Activated CD8-positive, alpha-beta memory T cell treated with anti-CD3 and anti-CD28 coated beads for 1 hour (primary cell): ENCODE measurements around the gene IGSF21.

ENCODE experiments used
- DNase-seq, 2 donors: peaks; one replicate each; pipeline ENCODE4 v3.0.0-alpha.2; 2020; ENCODE audit warnings: low read depth in 1 of 2; ENCODE audit errors: extremely low read depth in 1 of 2

Gene IGSF21

DNA sequence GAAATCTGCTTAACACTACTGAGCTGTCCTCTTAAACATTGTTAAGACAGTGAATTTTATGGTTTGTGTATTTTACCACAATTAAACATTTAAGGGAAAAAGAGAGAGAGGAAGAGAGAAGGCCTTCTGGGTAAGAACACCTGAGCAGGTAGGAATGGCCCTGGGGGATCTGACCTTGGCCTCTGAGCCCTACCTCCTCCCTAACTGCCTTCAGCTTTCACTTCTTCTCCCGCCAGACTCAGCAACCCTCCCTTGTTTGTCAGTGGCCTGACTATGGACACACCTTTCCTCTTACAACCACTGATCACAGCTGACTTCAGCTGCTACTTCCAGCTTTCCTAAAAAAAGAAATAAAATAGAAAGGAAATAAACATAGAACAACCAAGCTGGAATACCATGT is 13.5 kb upstream of the IGSF21 start:
- no peak for DNase-seq

DNA sequence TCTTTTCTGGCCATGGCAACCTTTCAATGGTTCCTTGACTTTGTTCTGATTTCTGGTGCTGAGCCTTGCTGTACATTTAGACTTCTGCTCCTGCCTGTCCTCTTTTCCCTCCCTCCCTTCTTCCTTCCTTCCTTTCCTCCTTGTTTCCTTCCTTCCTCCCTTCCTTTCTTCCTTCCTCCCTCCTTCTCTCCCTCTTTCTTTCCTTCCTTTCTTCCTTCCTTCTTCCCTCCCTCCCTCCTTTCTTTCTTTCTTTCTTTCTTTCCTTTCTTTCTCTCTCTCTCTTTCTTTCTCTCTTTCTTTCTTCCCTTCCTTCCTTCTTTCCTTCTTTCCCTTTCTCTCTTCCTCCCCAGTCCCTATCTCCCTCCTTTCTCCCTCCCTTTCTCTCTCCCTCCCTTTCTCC is 10.4 kb upstream of the IGSF21 start:
- DNase-seq: no peak

DNA sequence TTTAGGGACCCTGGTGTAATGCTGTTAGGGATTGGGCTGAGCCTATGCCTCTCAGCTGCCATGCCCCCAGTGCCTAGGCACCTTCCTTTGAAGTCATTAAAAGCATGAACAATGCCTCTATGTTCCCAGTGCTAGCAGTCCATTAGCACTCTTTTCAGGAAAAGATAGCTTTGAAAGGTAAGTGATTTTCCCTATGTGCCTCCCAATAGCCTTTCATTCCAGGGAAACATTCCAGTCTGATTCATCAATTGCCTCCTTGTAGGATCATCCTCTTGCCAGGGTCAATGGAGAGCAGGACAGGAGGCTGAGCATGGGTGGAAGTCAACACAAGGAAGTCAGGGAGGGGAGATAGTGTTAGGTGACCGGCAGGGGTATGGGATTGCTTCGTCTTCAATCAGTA is 8.6 kb upstream of the IGSF21 start:
- DNase-seq: no peak

DNA sequence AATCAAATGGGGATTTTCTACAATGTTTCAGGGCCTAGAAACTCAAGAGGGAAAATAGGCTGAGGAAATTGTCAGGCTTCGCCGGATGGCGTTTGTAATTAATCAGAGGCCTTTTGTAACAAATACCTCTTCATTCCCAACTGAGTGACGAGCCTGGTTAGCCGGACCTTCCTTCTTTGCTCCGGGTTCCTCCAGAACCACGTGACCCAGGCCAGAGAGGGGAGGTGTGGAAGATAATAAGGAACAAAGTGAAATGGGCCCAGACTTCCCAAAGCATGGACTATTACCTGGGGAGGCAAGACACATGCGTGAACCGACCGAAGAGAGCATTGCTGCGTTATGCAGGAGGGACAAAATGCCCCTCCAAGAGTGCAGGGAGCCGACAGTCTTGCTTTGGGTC is 7.5 kb upstream of the IGSF21 start:
- DNase-seq: no peak

DNA sequence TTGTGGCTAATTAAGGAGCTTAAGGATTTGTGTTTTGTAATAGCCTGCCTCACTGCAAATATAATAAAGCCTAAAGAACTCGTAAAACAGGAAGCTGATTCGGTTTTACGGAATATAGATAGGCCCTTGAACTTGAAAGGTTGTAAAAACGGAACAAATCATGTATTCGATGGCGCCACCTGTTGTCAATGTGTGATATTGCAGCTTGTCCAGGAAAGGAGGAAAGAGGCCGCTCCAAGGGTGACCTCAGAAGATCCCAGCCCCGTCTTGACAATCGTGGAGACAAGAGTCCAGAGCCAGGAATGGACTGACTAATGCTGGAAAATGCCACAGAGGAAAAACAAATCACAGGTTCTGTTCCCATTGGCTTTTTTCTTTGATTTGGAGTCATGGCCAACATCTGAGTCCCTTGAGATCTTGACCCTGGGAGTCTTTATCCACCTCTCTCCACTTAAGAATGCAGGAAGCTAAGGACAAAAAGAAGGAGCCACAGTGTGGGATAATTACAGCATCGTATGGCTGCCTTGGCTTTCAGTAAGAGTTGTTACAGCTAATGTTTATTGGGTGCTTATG is 7.0 kb upstream of the IGSF21 start:
- no peak for DNase-seq

DNA sequence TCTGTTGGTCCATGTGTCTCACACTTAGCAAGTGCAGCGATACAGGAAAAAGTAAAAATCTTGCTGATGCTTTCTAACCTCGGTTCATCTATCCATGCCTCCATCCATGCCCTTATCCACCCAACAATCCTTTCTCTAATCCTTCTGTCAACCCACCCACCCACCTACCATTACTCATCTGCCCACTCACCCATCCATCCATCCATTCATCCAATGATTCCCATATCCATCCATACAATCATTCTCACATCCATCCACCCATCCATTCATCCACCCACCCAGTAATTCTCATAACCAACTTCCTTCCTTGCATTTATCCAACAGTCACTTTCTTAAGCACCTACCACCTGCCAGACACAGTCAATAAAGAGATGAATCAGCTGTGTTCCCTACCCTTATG is 6.1 kb upstream of the IGSF21 start:
- no peak for DNase-seq

DNA sequence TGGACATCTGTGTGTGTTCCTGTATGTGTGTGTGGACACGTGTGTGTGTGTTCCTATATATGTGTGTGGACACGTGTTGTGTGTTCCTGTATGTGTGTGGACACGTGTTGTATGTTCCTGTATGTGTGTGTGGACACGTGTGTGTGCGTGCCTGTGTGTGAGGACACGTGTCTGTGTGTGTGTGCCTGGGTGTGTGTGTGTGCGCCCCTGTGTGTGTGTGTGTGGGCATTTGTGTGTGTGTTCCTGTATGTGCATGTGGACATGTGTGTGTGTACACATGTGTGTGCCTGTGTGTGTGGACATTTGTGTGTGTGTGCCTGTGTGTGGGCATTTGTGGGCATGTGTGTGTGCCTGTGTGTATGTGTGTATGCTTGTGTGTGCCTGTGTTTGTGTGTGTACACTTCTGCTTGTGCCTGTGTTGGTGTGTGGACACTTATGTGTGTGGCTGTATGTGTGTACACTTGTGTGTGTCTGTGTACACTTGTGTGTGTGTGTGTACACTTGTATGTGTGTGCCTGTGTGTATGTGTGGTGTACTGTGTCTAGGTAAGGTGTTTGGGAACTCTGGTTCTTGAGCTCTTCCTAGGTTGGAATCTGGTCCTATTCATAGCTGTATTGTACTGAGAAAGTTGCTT is 3.7 kb upstream of the IGSF21 start:
- DNase-seq: no peak

DNA sequence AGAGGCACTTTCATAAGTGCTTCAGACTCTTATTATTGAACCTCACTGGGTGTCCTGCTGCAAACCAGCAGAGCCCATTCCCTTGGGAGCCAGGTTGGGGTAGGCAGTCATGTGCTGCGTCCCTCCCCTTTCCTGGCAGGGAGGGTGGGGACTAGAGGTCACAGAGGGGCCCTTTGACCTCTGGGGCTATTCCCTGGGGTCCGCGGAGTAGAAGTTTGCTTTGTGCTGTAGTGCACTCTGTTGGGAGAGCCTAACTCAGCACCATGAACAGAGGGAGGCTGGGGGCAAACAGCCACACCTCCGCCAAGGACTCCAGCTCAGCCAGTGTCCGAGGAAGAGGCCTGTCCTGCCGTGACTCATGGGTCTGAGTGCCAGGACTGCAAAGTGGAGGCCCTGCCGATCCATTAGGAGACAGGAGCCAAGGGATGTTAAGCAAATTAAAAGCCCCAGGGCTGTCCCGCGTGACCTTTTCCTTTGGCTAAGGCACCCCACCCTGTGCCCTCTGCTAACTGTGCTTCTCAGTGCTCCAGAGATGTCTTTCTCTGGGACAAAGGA is 3.0 kb upstream of the IGSF21 start:
- no peak for DNase-seq

DNA sequence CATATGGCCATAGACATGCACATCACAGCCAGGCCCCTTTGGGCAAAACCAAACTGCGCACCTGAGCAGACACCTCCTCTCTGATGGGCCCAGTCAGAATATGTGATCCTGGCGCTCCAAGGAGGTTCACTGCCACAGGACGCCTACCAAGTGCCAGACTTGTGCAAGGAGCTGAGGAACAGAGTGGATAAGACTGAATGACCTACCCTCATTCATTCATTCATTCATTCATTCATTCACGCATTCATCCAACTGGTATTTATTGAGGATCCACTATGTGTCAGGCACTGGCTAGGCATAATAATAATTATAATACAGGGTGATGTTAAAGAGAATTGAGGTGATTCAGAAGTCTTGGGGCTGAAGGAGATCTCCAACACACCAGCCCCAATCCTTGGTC is 2.4 kb upstream of the IGSF21 start:
- DNase-seq: no peak

DNA sequence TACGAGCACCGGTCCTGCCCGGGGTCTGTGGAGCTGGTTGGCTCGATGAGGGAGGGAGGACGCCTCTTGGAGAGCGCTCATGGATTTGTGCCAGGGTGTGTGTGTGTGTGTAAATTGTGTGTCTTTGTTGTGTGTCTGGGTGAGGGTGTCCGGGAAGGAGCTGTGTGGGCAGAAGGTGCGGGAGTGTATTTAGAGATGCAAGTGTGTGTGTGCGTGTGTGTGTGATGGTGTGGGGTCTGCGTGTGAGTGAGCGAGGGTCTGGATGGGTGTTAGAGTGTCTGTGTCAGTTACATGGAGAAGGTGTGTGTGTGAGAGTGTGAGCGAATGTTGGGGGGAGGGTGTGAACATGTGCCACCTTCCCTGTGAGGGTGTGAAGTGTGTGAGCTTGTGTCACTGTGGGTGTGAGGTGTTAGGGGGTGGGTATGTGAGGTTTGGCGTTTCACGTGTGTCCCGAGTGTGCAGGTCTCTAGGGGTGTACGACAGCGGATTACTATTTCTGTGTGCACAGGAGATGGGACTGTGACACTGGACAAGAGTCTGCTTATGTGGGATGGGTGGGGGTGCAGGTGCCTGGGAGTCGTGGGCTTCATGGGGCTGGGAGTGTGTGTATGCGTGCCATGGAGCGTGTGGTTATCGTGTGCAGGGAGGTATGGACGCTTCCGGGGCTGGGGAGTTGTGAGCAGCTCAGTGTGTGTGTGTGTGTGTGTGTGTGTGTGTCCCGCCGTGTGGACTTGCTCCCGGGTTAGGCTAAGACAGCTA is 880 bp downstream of the IGSF21 start:
- no peak for DNase-seq

DNA sequence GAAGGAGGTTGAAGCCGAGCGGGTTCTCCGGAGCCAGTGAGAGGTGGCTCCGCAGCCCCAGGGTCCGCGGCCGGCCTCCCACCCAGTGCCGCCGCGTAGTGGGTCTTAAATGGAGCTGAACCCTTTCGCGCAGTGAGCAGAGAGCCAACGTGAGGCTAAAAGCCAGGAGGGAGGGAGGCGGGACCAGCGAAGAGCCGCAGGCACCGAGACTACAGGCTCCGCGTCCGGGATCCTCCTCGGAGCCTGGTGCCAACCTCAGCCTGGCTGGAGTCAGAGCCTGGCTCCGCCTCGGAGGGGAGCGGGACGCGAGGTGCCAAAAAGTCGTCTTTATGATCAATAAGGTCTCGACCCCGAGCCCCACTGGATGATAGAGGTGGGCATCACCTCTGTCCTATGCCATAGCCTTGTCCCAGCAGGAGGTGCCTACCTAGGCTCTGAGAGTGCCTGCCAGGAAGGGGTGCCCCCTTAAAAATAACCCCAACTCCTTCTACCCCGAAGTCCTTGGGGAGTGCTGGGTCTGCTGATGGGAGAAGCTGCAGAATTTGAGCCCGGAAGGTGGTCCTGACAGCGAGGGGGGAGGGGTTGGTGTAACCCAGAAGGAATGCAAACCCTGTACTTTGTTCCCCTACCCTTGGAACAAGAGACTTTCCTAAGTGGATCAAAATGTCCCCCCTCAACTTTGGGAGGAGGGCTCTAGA is 1.6 kb downstream of the IGSF21 start:
- no peak for DNase-seq

DNA sequence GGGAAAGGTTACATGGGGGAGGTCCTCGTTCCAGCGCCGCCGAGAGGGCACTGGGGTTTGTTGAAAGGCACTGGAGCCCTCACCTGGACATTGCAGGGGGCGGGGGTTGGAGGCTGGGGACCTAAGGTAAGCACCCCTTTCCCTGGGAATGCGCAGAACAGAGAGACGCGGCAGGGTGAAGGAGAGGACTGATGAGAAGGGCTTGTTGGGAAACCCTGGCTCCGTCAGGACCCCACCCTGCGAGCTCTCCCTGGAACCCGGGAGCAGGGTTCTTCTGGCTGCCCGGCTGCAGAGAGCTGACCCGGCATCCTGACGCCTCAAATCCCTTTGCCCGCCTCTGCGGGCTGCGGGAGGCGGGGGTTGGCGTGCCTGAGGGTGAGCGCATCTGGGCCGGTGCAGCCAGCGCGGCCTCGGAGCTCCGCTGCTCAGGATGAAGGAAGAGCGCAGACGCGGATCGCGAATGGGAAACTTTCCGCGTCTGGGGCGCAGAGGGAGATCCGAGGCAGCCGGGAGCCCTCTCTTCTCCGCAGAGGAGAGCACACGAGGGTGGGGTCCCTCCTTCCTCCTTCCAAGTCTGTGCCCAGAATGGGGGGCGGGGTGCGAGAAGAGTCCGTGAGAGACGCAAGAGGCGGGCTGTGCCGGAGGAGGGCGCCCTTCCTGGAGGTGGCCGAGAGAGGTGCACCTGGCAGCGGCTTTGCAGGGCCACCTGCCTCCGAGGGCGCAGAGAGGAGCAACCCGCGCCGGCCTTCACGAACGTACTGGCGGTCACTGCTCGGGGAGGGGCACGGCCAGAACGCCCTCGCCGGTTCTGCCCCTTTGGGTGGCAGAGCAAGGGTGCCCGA is 2.4 kb downstream of the IGSF21 start:
- DNase-seq: no peak

DNA sequence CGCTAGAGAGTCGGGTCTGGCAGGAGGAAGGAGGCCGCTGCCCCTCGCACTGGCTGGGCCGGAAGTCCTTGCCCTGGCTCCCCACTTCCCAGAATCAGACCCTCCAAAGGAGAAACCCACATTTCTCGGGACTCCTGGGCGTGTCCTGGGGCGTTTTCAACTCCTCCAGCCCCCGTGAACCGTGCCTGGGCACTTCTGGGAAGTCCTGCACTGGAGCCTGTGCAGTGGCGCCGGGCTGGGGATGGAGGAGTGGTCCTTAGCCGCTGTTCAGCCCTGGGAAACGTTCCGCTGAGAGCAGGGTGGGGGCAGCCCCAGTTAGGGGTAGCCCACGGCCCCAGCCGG is 3.0 kb downstream of the IGSF21 start:
- DNase-seq: no peak

DNA sequence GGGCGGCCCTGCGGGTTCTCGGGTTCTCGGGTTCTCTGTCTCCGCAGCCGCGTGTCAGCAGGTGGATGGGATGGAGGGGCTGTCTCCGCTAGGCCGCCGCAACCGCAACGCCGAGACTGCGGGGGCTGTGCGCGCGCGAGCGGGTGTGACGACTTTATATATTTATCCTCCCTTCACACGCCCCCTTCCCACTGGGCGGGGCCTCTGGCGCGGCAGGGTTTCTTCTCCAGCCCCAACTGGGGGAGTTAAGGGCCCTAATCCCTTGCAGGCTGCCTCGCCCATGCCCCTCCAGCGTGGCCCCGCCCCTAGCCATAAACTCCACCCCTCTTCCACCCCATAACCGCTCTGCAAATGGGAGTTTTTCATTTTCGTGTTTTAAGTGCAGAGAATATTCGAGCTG is 3.4 kb downstream of the IGSF21 start:
- no peak for DNase-seq

DNA sequence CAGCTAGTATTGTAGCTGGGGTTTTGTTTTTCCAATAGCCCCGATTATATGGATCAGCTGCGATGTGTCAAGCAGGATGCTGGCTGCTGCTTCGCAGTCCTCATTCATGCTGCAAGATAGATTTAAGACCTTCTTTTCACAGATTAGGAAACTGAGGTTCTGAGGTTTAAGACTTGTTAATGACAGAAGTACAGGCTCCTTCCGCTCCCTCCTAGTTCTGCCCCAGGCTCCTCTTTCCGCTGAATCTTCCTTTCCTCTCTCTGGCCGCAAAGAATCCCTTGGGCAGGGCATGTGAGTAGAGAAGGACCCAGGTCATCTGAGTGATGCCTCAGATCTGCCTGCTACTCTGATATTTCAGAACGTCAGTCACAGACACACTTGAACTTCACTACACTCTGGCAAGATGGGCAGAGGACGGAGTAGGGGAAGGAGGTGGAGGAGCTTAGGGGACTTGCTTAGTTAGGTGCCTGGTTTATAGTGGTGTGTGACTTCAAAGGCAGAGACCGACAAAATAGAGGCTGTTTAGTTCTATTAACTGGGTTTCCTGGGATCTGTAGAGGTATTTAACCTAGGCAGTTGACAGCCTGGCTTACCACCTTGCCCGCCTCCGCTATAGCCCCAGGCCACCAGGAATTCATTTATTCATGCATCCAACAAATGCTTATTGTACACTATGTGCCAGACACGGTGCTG is 4.2 kb downstream of the IGSF21 start:
- no peak for DNase-seq

DNA sequence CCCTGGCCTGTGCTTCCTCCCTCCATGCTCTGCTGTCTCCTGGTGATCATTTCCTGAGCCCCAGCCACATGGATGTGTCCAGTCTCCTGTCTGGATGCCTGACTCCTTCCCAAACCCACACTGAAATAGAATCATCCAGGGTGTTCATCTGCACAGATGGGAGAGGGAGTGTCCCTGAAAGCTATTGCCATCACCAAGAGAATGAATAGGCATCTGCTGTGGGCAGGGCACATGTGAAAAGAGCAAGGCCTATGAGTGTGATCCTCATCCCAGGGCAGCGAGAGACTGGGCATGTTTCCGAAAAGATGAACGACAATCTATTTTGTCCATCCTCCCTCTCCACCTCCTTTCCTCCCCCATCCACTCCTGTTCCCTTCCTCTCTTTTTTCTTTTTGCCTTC is 5.0 kb downstream of the IGSF21 start:
- DNase-seq: no peak

DNA sequence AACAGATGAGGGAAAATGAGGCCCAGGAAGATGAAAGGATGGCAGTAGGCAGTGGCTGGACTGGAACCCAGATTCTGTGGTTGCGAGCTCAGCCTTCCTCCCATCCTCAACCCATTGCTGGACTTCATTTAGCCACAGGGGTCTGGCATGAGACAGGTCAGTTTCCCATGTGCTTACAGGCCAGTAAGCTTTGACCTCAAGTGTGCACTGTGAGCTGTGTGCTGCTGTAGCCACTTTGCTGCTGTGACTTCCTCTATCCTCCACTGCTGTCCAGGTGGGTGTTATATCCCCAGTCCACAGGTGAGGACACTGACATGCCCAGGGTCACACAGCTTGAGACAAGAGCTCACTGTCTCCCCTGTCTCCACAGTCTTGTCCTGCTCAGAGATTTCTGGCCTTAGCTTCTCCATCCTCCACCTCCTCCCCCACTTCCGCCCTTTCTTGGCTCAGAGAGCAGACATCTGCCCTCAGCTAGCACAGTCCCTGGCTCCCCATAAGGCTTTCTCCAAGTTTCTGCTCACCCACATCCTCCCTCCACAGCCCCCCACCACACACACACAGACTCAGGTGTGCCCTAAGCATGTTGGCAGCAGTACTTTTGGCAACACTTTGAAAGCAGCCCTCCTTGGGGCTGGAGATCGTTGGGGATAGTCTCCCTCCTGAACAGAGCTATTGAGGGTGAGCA is 7.3 kb downstream of the IGSF21 start:
- DNase-seq: no peak

DNA sequence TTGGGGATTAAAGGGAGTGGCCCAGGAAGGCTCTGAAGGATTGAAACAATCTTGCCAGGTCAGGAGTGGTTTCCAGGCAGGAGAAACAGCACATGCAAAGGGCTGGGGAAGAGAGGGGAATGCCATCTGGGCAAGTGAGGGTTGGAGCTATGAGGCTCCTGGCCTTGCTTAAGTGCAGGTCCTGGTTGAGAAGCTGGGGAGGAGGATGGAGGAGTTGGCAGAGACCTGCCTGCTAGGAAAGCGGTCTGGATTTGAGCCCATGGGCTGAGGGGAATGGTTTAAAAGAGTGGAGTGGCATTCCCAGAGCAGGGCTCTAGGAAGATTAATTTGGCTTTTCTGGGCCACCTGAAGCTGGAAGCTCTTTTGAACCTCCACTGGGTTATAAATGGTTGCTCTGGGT is 9.2 kb downstream of the IGSF21 start:
- no peak for DNase-seq

DNA sequence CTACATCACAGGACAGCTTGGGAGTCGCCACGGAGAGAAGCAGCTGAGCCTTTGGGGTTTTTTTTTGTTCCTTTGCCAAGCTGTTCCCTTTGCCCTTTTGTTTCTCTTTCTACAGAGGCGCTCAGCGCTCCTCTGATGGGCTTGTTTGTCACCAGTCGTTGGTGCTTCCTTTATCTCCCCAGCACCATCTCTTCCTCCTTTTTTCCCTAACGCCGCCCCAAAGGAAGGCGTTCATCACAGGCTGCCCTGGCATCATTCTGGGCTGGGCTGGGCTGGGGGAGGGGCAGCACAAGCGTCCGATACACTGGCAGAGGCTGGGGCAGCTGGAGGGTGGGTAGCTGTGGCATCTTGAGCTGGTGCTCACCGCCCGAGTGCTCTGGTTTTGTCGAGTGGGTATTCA is 10.5 kb downstream of the IGSF21 start:
- DNase-seq: no peak

DNA sequence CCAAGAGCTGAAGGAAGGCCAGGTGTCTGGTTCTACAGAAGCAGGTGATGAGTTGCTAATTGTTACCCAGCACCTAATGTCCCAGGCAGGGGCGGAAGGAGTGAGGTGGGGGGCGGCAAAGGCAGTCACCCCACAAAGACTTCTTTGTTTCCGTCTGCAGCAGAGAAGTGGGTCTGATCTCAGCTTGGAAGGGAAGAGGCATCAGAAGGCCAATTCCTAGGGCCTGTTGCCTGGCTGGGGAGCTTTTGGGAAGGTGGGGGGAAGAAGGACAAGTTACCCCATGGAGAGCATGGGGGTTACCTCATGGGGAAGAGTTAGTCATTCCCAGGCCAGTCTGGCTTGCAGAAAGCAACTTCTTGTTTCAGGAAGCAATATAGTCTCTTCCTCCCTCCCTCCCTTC is 10.9 kb downstream of the IGSF21 start:
- DNase-seq: no peak
